Small intestine (tissue), 7 donors: ENCODE data around the gene HCRTR1. TPM values are rescaled to one million over a fixed set of nuclear protein-coding genes. Genes with fewer than 3 reads are reported as not detected.

Experiments used
- DNase-seq, 2 donors: peaks; one replicate each; pipeline versions ENCODE4 v3.0.0 to v3.0.0-alpha.2; 2013
- FAIRE-seq: peaks from 2 replicates; lab custom pipeline; 2012; peaks lifted over from hg19 to GRCh38; lab: Jason Lieb, UNC
- H3K27ac ChIP-seq, 3 donors: one replicate each; pipeline ENCODE4 v1.5.1; 2013; ENCODE audit warnings: low read length in 2 of 3, mild to moderate bottlenecking in 2 of 3, control low read depth in 1 of 3, inconsistent platforms in 1 of 3, low read depth in 1 of 3, moderate library complexity in 1 of 3
- H3K27me3 ChIP-seq, 3 donors: one replicate each; pipeline ENCODE4 v1.6.1; 2013; ENCODE audit warnings: low read length in 3 of 3, inconsistent platforms in 1 of 3; ENCODE audit not compliant: control insufficient read depth in 3 of 3, insufficient read depth in 3 of 3
- H3K36me3 ChIP-seq, 3 donors: one replicate each; pipeline ENCODE4 v1.6.1; 2013; ENCODE audit warnings: low read length in 3 of 3, inconsistent platforms in 1 of 3, low read depth in 1 of 3, mild to moderate bottlenecking in 1 of 3, moderate library complexity in 1 of 3; ENCODE audit not compliant: control insufficient read depth in 3 of 3, insufficient read depth in 2 of 3
- H3K4me1 ChIP-seq, 3 donors: one replicate each; pipeline ENCODE4 v1.6.1; 2013; ENCODE audit warnings: low read length in 2 of 3, inconsistent platforms in 1 of 3, low read depth in 1 of 3, mild to moderate bottlenecking in 1 of 3, moderate library complexity in 1 of 3; ENCODE audit not compliant: control insufficient read depth in 3 of 3, insufficient read depth in 2 of 3
- H3K4me3 ChIP-seq, 3 donors: one replicate each; pipeline ENCODE4 v1.5.1; 2013; ENCODE audit warnings: low read length in 3 of 3, control low read depth in 1 of 3, inconsistent platforms in 1 of 3, low read depth in 1 of 3, mild to moderate bottlenecking in 1 of 3, moderate library complexity in 1 of 3
- H3K9me3 ChIP-seq, 2 donors: one replicate each; pipeline ENCODE4 v1.6.1; 2013; ENCODE audit warnings: low read depth in 1 of 2, low read length in 1 of 2; ENCODE audit not compliant: control insufficient read depth in 2 of 2, insufficient read depth in 1 of 2
- WGBS, 3 donors: extraction: QIAGEN DNeasy Blood & Tissue Kit; methylation state at CpG; one replicate each; pipeline ENCODE4 v1.1.7; 2013; 5-methylcytosine and 5-hydroxymethylcytosine counted together
- polyA plus RNA-seq, 4 donors: library from polyadenylated mRNA; stranded (reverse) in 3 of 4; unstranded in 1 of 4; fragments of 200-250 nt in 3 of 4; fragments of 120-200 nt in 1 of 4; gene quantifications; one replicate each; pipeline versions ENCODE4 v1.2.1 to v1.2.3, GENCODE V29; 2013
- donor health status: healthy with polysubstance abuse.
- donor health status: control.
- donor health status: control.
- donor health status: Bipolar disorder and iron deficiency.
- donor health status: healthy.

HCRTR1 gene
- polyA plus RNA-seq, 4 donors = 0.06 to 0.10 TPM; not detected in 2

DNA sequence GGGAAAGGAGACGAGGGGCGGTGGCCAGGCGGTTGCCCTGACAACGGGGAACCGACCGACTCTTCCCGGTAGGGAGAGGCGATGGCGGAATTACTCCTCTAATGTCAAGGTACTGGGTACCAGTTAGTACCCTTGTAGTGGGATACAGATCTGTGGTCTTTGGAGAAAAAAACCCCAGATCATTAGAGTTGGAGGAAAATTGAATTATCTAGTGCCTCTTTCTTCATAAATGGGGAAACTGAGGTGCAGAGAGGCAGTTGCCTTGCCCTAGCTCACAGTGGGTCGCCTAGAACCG lies 27.7 kb downstream of the HCRTR1 start:
- Histone ChIP-seq H3K27ac (peak overlapping the region; percentile 82 to 99 (median 97)), H3K4me3 (peak overlapping the region; percentile 25 to 90 (median 80)), H3K27me3 (no peaks in the 10 kb centered on the region), H3K4me1 (peaks cover 0 to 17% (median 7%) of the 10 kb centered on the region in 3 donors), H3K36me3 (peaks cover 0 to 7% (median 0%) of the 10 kb centered on the region in 3 donors), H3K9me3 (no peaks in the 10 kb centered on the region)
- no peak for DNase-seq
- no peak for FAIRE-seq
- 0 to 1% (median 0%) methylated on average over 11 of the region's 11 CpGs for WGBS, 3 donors

GRCh38 chr1:31646259-31646960 lies 28.9 kb downstream of the HCRTR1 start:
- DNase-seq (no peak), FAIRE-seq (no peak)
- Histone ChIP-seq H3K27ac (no peak overlapping the region), H3K27me3 (no peaks in the 10 kb centered on the region), H3K36me3 (peaks cover 0 to 3% (median 0%) of the 10 kb centered on the region in 3 donors), H3K4me1 (peaks cover 0 to 29% (median 7%) of the 10 kb centered on the region in 3 donors), H3K4me3 (no peak overlapping the region), H3K9me3 (no peaks in the 10 kb centered on the region)
- 96 to 99% (median 97%) methylated on average over 4 of the region's 4 CpGs for WGBS, 3 donors

DNA sequence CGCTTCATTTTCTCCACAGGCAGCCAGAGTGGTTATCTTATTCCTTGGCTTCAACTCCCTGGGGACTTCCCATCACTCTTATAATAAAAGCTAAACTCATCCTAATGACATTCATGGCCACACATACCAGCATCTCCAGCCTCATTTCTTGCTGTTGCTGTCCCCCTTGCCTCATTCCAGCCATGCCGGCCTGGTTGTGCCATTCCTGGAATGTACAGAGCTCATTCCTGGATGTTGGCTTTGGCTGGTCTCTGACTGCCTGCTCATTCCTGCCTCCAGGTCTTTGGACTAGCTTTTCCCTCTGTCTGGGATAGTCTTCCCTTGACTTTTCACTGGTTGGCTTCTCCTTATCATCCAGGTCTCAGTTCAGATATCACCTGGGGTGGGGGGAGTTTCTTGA lies 29.6 kb downstream of the HCRTR1 start:
- Histone ChIP-seq H3K9me3 (no peaks in the 10 kb centered on the region), H3K4me3 (no peak overlapping the region), H3K4me1 (peaks cover 0 to 36% (median 7%) of the 10 kb centered on the region in 3 donors), H3K27me3 (no peaks in the 10 kb centered on the region), H3K36me3 (peaks cover 0 to 8% (median 0%) of the 10 kb centered on the region in 3 donors), H3K27ac (no peak overlapping the region)
- 86 to 93% (median 92%) methylated on average over 2 of the region's 2 CpGs for WGBS, 3 donors
- FAIRE-seq = no peak
- DNase-seq = no peak

GRCh38 chr1:31648190-31648589 lies 30.7 kb downstream of the HCRTR1 start:
- 82 to 84% (median 83%) methylated on average over 2 of the region's 2 CpGs for WGBS, 3 donors
- no peak overlapping the region for H3K4me3 ChIP-seq
- H3K9me3 ChIP-seq = no peaks in the 10 kb centered on the region
- no peak overlapping the region for H3K27ac ChIP-seq
- H3K4me1 ChIP-seq = peaks cover 0 to 37% (median 7%) of the 10 kb centered on the region in 3 donors
- DNase-seq (no peak), FAIRE-seq (no peak)
- H3K27me3 ChIP-seq = no peaks in the 10 kb centered on the region
- peaks cover 0 to 14% (median 0%) of the 10 kb centered on the region in 3 donors for H3K36me3 ChIP-seq

GRCh38 chr1:31648641-31649357 lies 31.3 kb downstream of the HCRTR1 start:
- Histone ChIP-seq H3K36me3 (peaks cover 0 to 18% (median 0%) of the 10 kb centered on the region in 3 donors), H3K27me3 (no peaks in the 10 kb centered on the region), H3K9me3 (no peaks in the 10 kb centered on the region), H3K27ac (no peak overlapping the region), H3K4me3 (no peak overlapping the region), H3K4me1 (peaks cover 0 to 31% (median under 1%) of the 10 kb centered on the region in 3 donors)
- FAIRE-seq (no peak), DNase-seq (no peak)
- 69 to 89% (median 79%) methylated on average over 9 of the region's 9 CpGs for WGBS, 3 donors

- FAIRE-seq = no peak
- Histone ChIP-seq H3K36me3 (peaks cover 0 to 31% (median 0%) of the 10 kb centered on the region in 3 donors), H3K27me3 (no peaks in the 10 kb centered on the region), H3K4me1 (peaks cover 0 to 28% (median 0%) of the 10 kb centered on the region in 3 donors), H3K27ac (peak overlapping the region in 1 of 3 donors; percentile 73), H3K9me3 (no peaks in the 10 kb centered on the region), H3K4me3 (no peak overlapping the region)
- WGBS, 3 donors = 51 to 68% (median 58%) methylated on average over 9 of the region's 9 CpGs
- DNase-seq = no peak
These were observed 32.9 kb downstream of the HCRTR1 start for GRCh38 chr1:31650161-31651088.

DNA sequence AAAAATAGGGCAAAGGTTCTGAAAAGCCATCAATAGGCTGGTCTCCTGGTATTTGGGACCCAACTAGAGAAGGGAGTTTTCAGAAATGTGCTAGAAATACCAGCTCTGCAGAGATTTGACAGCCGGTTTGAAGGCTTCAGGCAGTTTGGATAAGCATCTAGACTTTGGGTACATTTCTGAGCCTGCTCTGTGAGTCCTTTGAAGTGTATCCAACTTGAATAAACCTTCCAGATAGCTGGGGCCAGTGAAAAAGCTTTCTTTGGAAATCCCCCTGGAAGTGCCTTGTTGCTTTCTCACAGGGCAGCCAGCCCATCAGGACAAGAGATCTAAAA lies 33.6 kb downstream of the HCRTR1 start:
- 16 to 38% (median 33%) methylated on average over 1 of the region's 1 CpG for WGBS, 3 donors
- peak; percentile 18 to 59 for DNase-seq
- no peak for FAIRE-seq

GRCh38 chr1:31651766-31652165 lies 34.3 kb downstream of the HCRTR1 start:
- FAIRE-seq (no peak), DNase-seq (no peak)
- H3K27ac ChIP-seq = peak overlapping the region in 1 of 3 donors; percentile 73
- 50 to 69% (median 61%) methylated on average over 6 of the region's 6 CpGs for WGBS, 3 donors
- no peaks in the 10 kb centered on the region for H3K9me3 ChIP-seq
- no peak overlapping the region for H3K4me3 ChIP-seq
- peaks cover 0 to 23% (median 0%) of the 10 kb centered on the region in 3 donors for H3K4me1 ChIP-seq
- H3K27me3 ChIP-seq = no peaks in the 10 kb centered on the region
- H3K36me3 ChIP-seq = peaks cover 0 to 43% (median 0%) of the 10 kb centered on the region in 3 donors

More for the DNA sequence above, 33.6 kb downstream of the HCRTR1 start:
- Histone ChIP-seq H3K4me1 (peaks cover 0 to 23% (median 0%) of the 10 kb centered on the region in 3 donors), H3K27ac (peak overlapping the region in 1 of 3 donors; percentile 73), H3K4me3 (no peak overlapping the region), H3K9me3 (no peaks in the 10 kb centered on the region), H3K36me3 (peaks cover 0 to 37% (median 0%) of the 10 kb centered on the region in 3 donors), H3K27me3 (no peaks in the 10 kb centered on the region)
